SK-N-SH treated with all-trans-retinoic acid at 6 μM for 48 hours (cell line): ENCODE results near the gene UCHL5.

ENCODE experiments used
- ATAC-seq: fragments of 200-7000 bp; cut with Tn5 transposase; 3 replicates; pipeline ENCODE4 v1.9.1; 2020; ENCODE audit warnings: mild to moderate bottlenecking, moderate library complexity
- ARNTL ChIP-seq: fragments of 450-650 bp; formaldehyde crosslinking; IDR thresholded peaks from 2 replicates; pipeline ENCODE4 v1.5.0; 2020; ENCODE audit warnings: low read depth, mild to moderate bottlenecking, moderate library complexity, borderline replicate concordance
- BACH2 ChIP-seq: fragments of 250-450 bp; sonication (Bioruptor Pico); IDR thresholded peaks from 2 replicates; pipeline ENCODE4 v1.9.0; 2021; ENCODE audit warnings: mild to moderate bottlenecking, borderline replicate concordance
- CSDC2 ChIP-seq: fragments of 250-450 bp; sonication (Bioruptor Pico); IDR thresholded peaks from 2 replicates; pipeline ENCODE4 v1.5.0; 2020; ENCODE audit warnings: mild to moderate bottlenecking, moderate library complexity
- ESRRG ChIP-seq: fragments of 250-450 bp; sonication (Bioruptor Pico); IDR thresholded peaks from 2 replicates; pipeline ENCODE4 v1.6.1; 2021; ENCODE audit warnings: mild to moderate bottlenecking
- GLIS3 ChIP-seq: fragments of 250-450 bp; sonication (Bioruptor Pico); IDR thresholded peaks from 2 replicates; pipeline ENCODE4 v1.5.0; 2020; ENCODE audit warnings: mild to moderate bottlenecking, moderate library complexity
- PATZ1 ChIP-seq: fragments of 250-450 bp; sonication (Bioruptor Pico); IDR thresholded peaks from 2 replicates; pipeline ENCODE4 v1.8.0; 2020; ENCODE audit warnings: mild to moderate bottlenecking, moderate library complexity, borderline replicate concordance
- PPARA ChIP-seq: fragments of 250-450 bp; sonication (Bioruptor Pico); IDR thresholded peaks from 2 replicates; pipeline ENCODE4 v1.5.0; 2020; ENCODE audit warnings: mild to moderate bottlenecking, borderline replicate concordance
- SNAI2 ChIP-seq: fragments of 250-450 bp; sonication (Bioruptor Pico); IDR thresholded peaks from 2 replicates; pipeline ENCODE4 v1.5.0; 2020; ENCODE audit warnings: mild to moderate bottlenecking, moderate library complexity
- TCF4 ChIP-seq: fragments of 250-450 bp; sonication (Bioruptor Pico); IDR thresholded peaks from 2 replicates; pipeline ENCODE4 v1.8.0; 2021; ENCODE audit warnings: mild to moderate bottlenecking, moderate library complexity, borderline replicate concordance
- TOX ChIP-seq: fragments of 250-450 bp; sonication (Bioruptor Pico); IDR thresholded peaks from 2 replicates; pipeline ENCODE4 v1.8.0; 2021; ENCODE audit warnings: mild to moderate bottlenecking, moderate library complexity, borderline replicate concordance
- ZC3H10 ChIP-seq: fragments of 250-450 bp; sonication (Bioruptor Pico); IDR thresholded peaks from 2 replicates; pipeline ENCODE4 v1.5.1; 2021; ENCODE audit warnings: mild to moderate bottlenecking, moderate library complexity
- ZFP3 ChIP-seq: fragments of 250-450 bp; sonication (Bioruptor Pico); IDR thresholded peaks from 2 replicates; pipeline ENCODE4 v1.5.0; 2020; ENCODE audit warnings: mild to moderate bottlenecking, moderate library complexity
- ZFP30 ChIP-seq: fragments of 450-650 bp; formaldehyde crosslinking; IDR thresholded peaks from 2 replicates; pipeline ENCODE4 v1.5.0; 2022; ENCODE audit warnings: mild to moderate bottlenecking, moderate library complexity
- ZNF565 ChIP-seq: fragments of 450-650 bp; formaldehyde crosslinking; conservative IDR thresholded peaks from 2 replicates; pipeline ENCODE4 v1.5.0; 2020; ENCODE audit warnings: low read depth, mild to moderate bottlenecking, moderate library complexity
- ZNF70 ChIP-seq: fragments of 450-650 bp; formaldehyde crosslinking; IDR thresholded peaks from 2 replicates; pipeline ENCODE4 v1.5.0; 2020; ENCODE audit warnings: mild to moderate bottlenecking, moderate library complexity
- ZNF8 ChIP-seq: fragments of 450-650 bp; formaldehyde crosslinking; IDR thresholded peaks from 2 replicates; pipeline ENCODE4 v1.5.0; 2020; ENCODE audit warnings: mild to moderate bottlenecking, moderate library complexity
- TF ChIP-seq, protein P1 (sequence below): fragments of 250-450 bp; sonication (Bioruptor Pico); IDR thresholded peaks from 2 replicates; pipeline ENCODE4 v1.5.0; 2020; ENCODE audit warnings: mild to moderate bottlenecking, moderate library complexity

Gene UCHL5

DNA sequence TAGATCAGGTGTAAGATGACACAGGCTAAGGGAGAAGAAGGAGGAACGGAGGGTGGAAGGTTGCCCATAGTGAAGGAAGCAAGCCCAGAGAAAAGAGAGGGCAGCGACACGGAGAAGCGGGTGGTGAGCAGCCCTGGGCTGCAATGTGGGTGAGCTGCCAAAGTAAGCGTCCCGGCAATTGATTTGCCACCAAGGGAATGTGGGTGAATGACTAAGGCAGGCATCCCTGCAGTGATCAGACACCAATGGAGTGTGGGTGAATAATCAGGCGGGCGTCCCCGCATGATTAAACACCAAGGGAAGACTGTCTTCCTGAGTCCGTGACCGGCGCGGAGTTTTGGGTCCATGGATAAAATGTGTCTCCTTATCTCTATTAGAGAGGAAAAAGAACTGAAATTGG is 79.6 kb downstream of the UCHL5 start:
- TF ChIP-seq PPARA (CRISPR knock-in tag) (no peak), PATZ1 (no peak), CSDC2 (CRISPR knock-in tag) (no peak), ZNF8 (no peak), GLIS3 (CRISPR knock-in tag) (no peak), ZC3H10 (no peak), ZFP30 (CRISPR knock-in tag) (no peak), TOX (CRISPR knock-in tag) (no peak), ARNTL (CRISPR knock-in tag) (no peak), ESRRG (CRISPR knock-in tag) (no peak), TCF4 (CRISPR knock-in tag) (no peak)
- TF ChIP-seq, protein P1, sequence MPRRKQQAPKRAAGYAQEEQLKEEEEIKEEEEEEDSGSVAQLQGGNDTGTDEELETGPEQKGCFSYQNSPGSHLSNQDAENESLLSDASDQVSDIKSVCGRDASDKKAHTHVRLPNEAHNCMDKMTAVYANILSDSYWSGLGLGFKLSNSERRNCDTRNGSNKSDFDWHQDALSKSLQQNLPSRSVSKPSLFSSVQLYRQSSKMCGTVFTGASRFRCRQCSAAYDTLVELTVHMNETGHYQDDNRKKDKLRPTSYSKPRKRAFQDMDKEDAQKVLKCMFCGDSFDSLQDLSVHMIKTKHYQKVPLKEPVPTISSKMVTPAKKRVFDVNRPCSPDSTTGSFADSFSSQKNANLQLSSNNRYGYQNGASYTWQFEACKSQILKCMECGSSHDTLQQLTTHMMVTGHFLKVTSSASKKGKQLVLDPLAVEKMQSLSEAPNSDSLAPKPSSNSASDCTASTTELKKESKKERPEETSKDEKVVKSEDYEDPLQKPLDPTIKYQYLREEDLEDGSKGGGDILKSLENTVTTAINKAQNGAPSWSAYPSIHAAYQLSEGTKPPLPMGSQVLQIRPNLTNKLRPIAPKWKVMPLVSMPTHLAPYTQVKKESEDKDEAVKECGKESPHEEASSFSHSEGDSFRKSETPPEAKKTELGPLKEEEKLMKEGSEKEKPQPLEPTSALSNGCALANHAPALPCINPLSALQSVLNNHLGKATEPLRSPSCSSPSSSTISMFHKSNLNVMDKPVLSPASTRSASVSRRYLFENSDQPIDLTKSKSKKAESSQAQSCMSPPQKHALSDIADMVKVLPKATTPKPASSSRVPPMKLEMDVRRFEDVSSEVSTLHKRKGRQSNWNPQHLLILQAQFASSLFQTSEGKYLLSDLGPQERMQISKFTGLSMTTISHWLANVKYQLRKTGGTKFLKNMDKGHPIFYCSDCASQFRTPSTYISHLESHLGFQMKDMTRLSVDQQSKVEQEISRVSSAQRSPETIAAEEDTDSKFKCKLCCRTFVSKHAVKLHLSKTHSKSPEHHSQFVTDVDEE (CRISPR knock-in tag) = no peak
- no peak for ATAC-seq

DNA sequence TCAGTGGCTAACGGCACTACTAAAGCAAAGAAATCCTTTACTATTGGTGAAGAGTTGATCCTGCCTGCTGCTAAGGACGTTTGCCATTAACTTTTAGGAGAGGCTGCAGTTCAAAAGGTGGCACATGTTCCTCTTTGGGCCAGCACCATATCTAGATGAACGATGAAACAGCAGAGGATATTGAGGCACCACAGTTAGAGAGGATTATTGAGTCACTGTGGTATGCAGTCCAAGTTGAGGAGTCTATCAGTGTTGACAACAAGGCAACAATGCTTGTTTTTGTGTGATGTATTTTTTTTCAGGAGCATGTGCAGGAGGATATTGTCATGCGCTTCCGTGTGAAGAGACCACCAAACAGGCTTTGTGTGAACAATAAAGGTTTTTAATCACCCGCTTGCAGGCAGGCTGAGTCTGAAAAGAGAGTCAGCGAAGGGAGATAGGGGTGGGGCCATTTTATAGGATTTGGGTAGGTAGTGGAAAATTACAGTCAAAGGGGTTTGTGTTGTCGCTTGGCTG is 80.9 kb downstream of the UCHL5 start:
- no peak for TF ChIP-seq ZNF70
- TF ChIP-seq, protein P1 (CRISPR knock-in tag) = no peak
- no peak for TF ChIP-seq CSDC2 (CRISPR knock-in tag)
- no peak for TF ChIP-seq PPARA (CRISPR knock-in tag)
- TF ChIP-seq ZNF565 (CRISPR knock-in tag) = no peak
- TF ChIP-seq TOX (CRISPR knock-in tag) = no peak
- TF ChIP-seq ZFP30 (CRISPR knock-in tag) = no peak
- no peak for TF ChIP-seq ZFP3 (CRISPR knock-in tag)
- TF ChIP-seq SNAI2 (CRISPR knock-in tag) = no peak
- no peak for TF ChIP-seq TCF4 (CRISPR knock-in tag)
- TF ChIP-seq ZC3H10 = no peak
- no peak for TF ChIP-seq BACH2 (CRISPR knock-in tag)
- no peak for TF ChIP-seq GLIS3 (CRISPR knock-in tag)
- ATAC-seq = no peak

GRCh38 chr1:192977089-192977706 is 82.0 kb downstream of the UCHL5 start:
- ATAC-seq = no peak
- no peak for TF ChIP-seq ARNTL (CRISPR knock-in tag)
- TF ChIP-seq, protein P1 (CRISPR knock-in tag) = no peak
- no peak for TF ChIP-seq GLIS3 (CRISPR knock-in tag)
- TF ChIP-seq PPARA (CRISPR knock-in tag) = no peak
